Epidermal melanocyte (primary cell): ENCODE measurements around the gene SH3PXD2A.

Experiments
- DNase-seq: peaks from one replicate; pipeline ENCODE4 v3.0.0; 2011; ENCODE audit warnings: low spot score; ENCODE audit not compliant: insufficient read length

The SH3PXD2A gene

GRCh38 chr10:103589074-103589630 lies 266.2 kb downstream of the SH3PXD2A start:
- no peak for DNase-seq

GRCh38 chr10:103587073-103587472 lies 268.3 kb downstream of the SH3PXD2A start:
- no peak for DNase-seq

GRCh38 chr10:103585011-103585405 lies 270.4 kb downstream of the SH3PXD2A start:
- DNase-seq: no peak

- no peak for DNase-seq
Measured at GRCh38 chr10:103584216-103585010, 271.0 kb downstream of the SH3PXD2A start.

DNA sequence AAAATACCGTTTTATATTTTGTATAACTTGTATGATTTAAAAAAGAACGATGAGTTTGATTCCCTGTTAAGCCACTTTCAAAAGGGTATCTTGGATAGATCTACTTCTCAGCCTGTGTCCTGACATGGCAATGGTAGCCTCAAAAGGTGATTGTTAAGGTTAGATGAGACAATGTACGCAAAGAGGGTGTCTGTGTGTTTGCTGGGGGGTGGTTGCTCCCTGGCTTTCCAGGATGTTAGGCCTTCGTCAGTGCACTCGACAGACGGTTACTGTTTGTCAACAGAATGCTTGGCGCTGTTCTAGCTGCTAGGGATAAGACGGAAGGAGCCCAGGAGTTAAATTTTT lies 271.5 kb downstream of the SH3PXD2A start:
- DNase-seq: no peak

- DNase-seq: no peak
Measured at GRCh38 chr10:103582331-103583123, 272.8 kb downstream of the SH3PXD2A start.

- no peak for DNase-seq
Measured at GRCh38 chr10:103581499-103581898, 273.9 kb downstream of the SH3PXD2A start.

GRCh38 chr10:103580430-103580829 lies 274.9 kb downstream of the SH3PXD2A start:
- DNase-seq: no peak

- no peak for DNase-seq
Measured at GRCh38 chr10:103580011-103580410, 275.4 kb downstream of the SH3PXD2A start.

DNA sequence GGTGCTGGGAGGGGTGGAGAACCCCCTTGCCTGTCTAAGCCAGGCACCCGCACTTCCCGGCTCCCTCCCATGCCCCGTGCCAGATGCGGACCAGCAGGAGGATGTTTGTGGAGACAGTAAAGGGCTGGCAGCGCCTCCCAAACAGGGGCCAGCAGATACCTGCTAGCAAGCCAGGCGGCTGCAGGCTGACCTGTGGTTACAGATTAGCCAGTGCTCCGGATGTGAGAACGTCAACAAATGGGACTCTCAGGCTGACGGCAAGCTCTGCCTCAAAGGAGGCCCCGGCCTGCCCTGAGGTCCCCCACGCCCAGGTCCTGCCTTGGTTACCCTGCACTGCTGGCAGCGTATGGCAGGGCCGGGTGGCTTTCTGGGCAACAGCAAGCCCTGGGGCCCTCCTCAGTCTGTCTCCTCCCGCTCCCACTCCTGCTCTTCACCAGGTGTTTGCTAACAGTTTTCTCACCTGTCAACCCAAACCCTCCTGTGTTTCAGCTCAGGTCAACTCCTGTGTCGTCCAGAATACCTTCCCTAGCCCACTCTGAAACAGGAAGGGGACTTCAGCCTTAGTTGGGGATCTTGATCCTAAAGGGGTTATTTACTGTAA lies 276.5 kb downstream of the SH3PXD2A start:
- DNase-seq: no peak

- DNase-seq: no peak
Measured at GRCh38 chr10:103576862-103577261, 278.5 kb downstream of the SH3PXD2A start.

DNA sequence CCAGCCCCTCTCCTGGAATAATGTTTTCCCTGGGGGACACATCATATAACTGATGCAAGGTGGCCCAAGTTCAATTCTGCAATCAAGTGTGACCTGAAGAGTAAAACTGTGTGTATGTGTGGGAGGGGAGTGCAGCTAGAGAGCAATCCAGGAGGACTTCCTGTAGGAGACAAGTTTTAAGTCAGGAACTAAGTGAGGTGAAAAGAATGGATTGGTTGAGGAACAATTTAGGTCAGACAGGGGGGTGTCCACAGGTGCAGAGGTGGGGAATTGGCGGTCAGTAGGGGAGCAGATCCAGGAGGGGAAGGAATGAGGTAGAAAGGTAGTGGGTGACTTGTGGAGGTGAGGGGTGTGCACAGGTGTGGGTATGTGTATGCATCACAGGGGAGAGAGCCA lies 279.3 kb downstream of the SH3PXD2A start:
- DNase-seq: no peak

DNA sequence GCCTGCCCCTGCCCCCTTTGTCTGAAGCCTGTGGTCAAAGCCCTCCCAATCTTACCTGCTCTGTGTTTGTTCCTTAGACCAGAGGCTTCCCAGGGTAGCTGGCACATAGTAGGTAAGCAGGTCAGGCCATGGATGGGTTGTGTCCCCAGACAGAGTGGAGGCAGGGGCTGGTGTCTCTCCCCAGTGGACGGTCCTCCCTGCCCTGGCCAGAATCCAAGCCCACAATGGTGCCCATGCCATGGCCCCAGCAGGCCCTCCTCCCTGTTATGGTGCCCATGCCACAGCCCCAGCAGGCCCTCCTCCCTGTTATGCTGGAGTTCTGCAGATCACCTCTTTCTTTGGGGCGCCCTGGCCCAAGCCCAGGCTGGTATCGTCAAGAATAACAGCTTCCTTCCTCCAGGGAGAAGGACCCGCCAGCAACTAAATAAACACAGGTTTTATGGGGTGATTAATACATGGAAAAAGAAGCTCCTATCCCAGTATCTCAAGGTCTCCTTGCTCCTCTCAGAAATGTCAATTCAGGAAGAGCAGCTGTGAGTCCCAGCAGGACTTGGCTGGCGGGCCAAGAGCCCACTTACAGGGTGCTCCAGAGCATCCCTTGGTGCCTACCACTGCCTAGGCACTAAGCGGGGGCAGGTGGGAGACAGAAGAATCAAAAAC lies 279.8 kb downstream of the SH3PXD2A start:
- DNase-seq: no peak

- DNase-seq: no peak
Measured at GRCh38 chr10:103574097-103575061, 281.0 kb downstream of the SH3PXD2A start.

- no peak for DNase-seq
Measured at GRCh38 chr10:103573205-103573487, 282.2 kb downstream of the SH3PXD2A start.

GRCh38 chr10:103572347-103573204 lies 282.8 kb downstream of the SH3PXD2A start:
- DNase-seq: no peak

GRCh38 chr10:103571656-103571975 lies 283.8 kb downstream of the SH3PXD2A start:
- DNase-seq: no peak

DNA sequence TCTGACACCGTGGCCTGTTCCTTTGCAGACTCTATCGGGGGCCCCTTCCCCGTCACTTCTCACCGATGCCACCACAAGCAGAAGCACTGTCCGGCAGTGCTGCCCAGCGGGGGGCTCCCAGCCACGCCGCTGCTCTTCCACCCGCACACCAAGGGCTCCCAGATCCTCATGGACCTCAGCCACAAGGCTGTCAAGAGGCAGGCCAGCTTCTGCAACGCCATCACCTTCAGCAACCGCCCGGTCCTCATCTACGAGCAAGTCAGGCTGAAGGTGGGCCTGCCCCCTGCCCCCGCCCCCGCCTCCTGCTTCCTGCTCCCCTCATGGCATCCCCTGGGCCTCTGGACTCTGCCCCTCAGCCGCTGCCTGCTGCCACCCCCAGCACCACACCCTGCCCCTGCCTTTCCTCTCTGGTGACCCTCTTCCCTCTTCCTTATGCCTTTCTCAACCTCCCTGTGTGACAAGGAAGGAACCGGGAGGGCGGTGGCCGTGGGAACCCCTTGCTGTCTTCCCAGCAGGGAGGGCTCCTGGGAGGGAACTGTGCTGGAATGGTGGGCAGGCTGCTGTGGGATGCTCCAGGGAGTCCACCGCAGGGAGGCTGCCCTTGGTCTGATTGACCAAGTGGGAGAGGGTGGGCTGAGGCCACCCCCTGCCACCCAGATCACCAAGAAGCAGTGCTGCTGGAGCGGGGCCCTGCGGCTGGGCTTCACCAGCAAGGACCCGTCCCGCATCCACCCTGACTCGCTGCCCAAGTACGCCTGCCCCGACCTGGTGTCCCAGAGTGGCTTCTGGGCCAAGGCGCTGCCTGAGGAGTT lies 284.3 kb downstream of the SH3PXD2A start:
- DNase-seq: no peak

DNA sequence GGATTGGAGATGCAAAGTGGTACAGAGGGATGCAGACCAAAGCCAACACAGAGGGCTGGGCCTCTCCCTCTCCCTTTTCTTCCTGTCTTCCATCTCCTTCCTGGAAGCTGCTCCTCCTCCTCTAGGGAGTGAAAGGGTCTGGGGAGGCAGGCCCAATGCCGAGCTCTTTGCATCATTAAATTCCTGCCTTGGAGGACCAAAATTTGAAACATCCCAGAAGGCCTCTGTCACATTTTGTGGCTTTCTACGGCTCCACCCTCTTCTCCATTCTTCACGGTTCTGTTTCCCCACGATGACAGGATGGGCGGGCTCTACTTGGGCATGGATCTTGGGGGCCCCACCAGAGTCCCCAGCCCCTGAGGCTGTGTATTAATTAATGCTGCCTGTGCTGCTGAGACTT lies 285.5 kb downstream of the SH3PXD2A start:
- DNase-seq: no peak
